Thyroid gland (tissue), 4 donors: ENCODE measurements around the gene CHRNE. TPM values are rescaled to one million over a fixed set of nuclear protein-coding genes. Genes with fewer than 3 reads are reported as not detected.

Source experiments
- DNase-seq, 2 donors: peaks; one replicate each; pipeline ENCODE4 v3.0.0-alpha.2; 2019
- H3K27ac ChIP-seq, 3 donors: fragments of 200-600 bp; sonication (generic); 1 replicate in 2 of 3; 2 replicates in 1 of 3; pipeline ENCODE4 v1.5.1; 2016 to 2019; ENCODE audit warnings: mild to moderate bottlenecking in 1 of 3, moderate library complexity in 1 of 3
- H3K27me3 ChIP-seq: fragments of 200-600 bp; sonication (generic); one replicate; pipeline ENCODE4 v1.5.1; 2019
- H3K36me3 ChIP-seq, 2 donors: fragments of 200-600 bp; sonication (generic); one replicate each; pipeline ENCODE4 v1.5.1; 2016 to 2019
- H3K4me1 ChIP-seq, 2 donors: fragments of 200-600 bp; sonication (generic); one replicate each; pipeline ENCODE4 v1.5.1; 2017 to 2019
- H3K4me3 ChIP-seq, 3 donors: fragments of 200-600 bp; sonication (generic); replicated peaks in 1 of 3; 1 replicate in 2 of 3; 2 replicates in 1 of 3; pipeline ENCODE4 v1.5.1; 2016; ENCODE audit warnings: mild to moderate bottlenecking in 1 of 3
- H3K9me3 ChIP-seq: fragments of 200-600 bp; sonication (generic); one replicate; pipeline ENCODE4 v1.5.1; 2017
- CTCF ChIP-seq, 6 experiments: fragments of 200-600 bp in 3 of 6; fragments of 450-650 bp in 3 of 6; sonication (generic) in 3 of 6; IDR thresholded peaks; one replicate each; pipeline ENCODE4 v1.5.1; 2016 to 2019; ENCODE audit warnings: antibody characterized with exemption in 6 of 6, mild to moderate bottlenecking in 2 of 6, inconsistent platforms in 1 of 6, moderate library complexity in 1 of 6
- POLR2A ChIP-seq, 2 donors: fragments of 450-650 bp; IDR thresholded peaks; one replicate each; pipeline ENCODE4 v1.6.1; 2017; ENCODE audit warnings: antibody characterized with exemption in 2 of 2, mild to moderate bottlenecking in 2 of 2, moderate library complexity in 1 of 2
- whole genome bisulfite sequencing, 2 donors: methylation state at CpG; one replicate each; pipeline ENCODE4 v1.1.5; 2017; 5-methylcytosine and 5-hydroxymethylcytosine counted together
- intact Hi-C: fragments of 100-400 bp; cut with DNase I; formaldehyde crosslinking; loops from one replicate; pipeline ENCODE4 v1.15.1; 2023
- total RNA-seq, 4 donors: library from RNA; depleted of rRNA; stranded (reverse); fragments of >200 nt; gene quantifications; one replicate each; pipeline ENCODE4 v1.2.3, GENCODE V29; 2016

Gene CHRNE
- total RNA-seq, 4 donors from 2014 or later = 0.29 to 0.83 (median 0.49) TPM

- H3K27me3 ChIP-seq = no peaks in the 10 kb centered on the region
- H3K4me1 ChIP-seq = no peaks in the 10 kb centered on the region
- no peak for DNase-seq
- TF ChIP-seq POLR2A (IDR thresholded peaks at IDR 0.05) (no peak), CTCF (IDR thresholded peaks at IDR 0.05) (no peak)
- intact Hi-C loops = loop anchor here (2.0 kb wide), 1 partner anchor 107 kb away; no protein-coding TSS in a partner anchor
- no peak overlapping the region for H3K4me3 ChIP-seq
- H3K36me3 ChIP-seq = peaks cover 71 to 72% of the 10 kb centered on the region in 2 donors
- H3K27ac ChIP-seq = no peak overlapping the region
- no peaks in the 10 kb centered on the region for H3K9me3 ChIP-seq
- 93 to 96% methylated on average over 34 to 41 of the region's 42 CpGs for WGBS, 2 donors
These were observed 11.2 kb downstream of the CHRNE start for GRCh38 chr17:4891411-4892410.

GRCh38 chr17:4887581-4887980, 15.3 kb downstream of the CHRNE start:
- Histone ChIP-seq H3K4me3 (no peak overlapping the region), H3K4me1 (no peaks in the 10 kb centered on the region), H3K9me3 (no peaks in the 10 kb centered on the region), H3K36me3 (peaks cover 54 to 61% of the 10 kb centered on the region in 2 donors), H3K27ac (no peak overlapping the region), H3K27me3 (no peaks in the 10 kb centered on the region)
- 96 to 98% methylated on average over 17 of the region's 18 CpGs for WGBS, 2 donors
- DNase-seq = no peak
- TF ChIP-seq CTCF (IDR thresholded peaks at IDR 0.05) = no peak
- TF ChIP-seq POLR2A (IDR thresholded peaks at IDR 0.05) = no peak
- intact Hi-C loops = loop anchor here (5.0 kb wide), 2 partner anchors 155 to 175 kb away; partner anchors contain the start of genes ARRB2 and MED11

GRCh38 chr17:4886830-4887229, 16.1 kb downstream of the CHRNE start:
- 95 to 99% methylated on average over 11 to 12 of the region's 12 CpGs for WGBS, 2 donors
- no peak overlapping the region for H3K4me3 ChIP-seq
- no peaks in the 10 kb centered on the region for H3K9me3 ChIP-seq
- TF ChIP-seq CTCF (IDR thresholded peaks at IDR 0.05) (no peak), POLR2A (IDR thresholded peaks at IDR 0.05) (no peak)
- H3K4me1 ChIP-seq = no peaks in the 10 kb centered on the region
- no peak for DNase-seq
- H3K36me3 ChIP-seq = peaks cover 52 to 55% of the 10 kb centered on the region in 2 donors
- H3K27ac ChIP-seq = no peak overlapping the region
- H3K27me3 ChIP-seq = no peaks in the 10 kb centered on the region
- intact Hi-C loops = loop anchor here (5.0 kb wide), 2 partner anchors 155 to 175 kb away; partner anchors contain the start of genes ARRB2 and MED11

GRCh38 chr17:4884489-4884888, 18.4 kb downstream of the CHRNE start:
- H3K27me3 ChIP-seq = no peaks in the 10 kb centered on the region
- no peaks in the 10 kb centered on the region for H3K4me1 ChIP-seq
- TF ChIP-seq POLR2A (IDR thresholded peaks at IDR 0.05) (no peak), CTCF (IDR thresholded peaks at IDR 0.05) (no peak)
- H3K36me3 ChIP-seq = peaks cover 34 to 36% of the 10 kb centered on the region in 2 donors
- intact Hi-C loops = no loop called here
- H3K9me3 ChIP-seq = no peaks in the 10 kb centered on the region
- 95 to 100% methylated on average over 3 to 4 of the region's 4 CpGs for WGBS, 2 donors
- DNase-seq = no peak
- no peak overlapping the region for H3K4me3 ChIP-seq
- no peak overlapping the region for H3K27ac ChIP-seq
